ENCODE measurements around the gene EVA1A. TPM values are rescaled to one million over a fixed set of nuclear protein-coding genes. Genes with fewer than 3 reads are reported as not detected.

The EVA1A gene
- total RNA-seq, 2 experiments from 2014 or later, result not detected

DNA sequence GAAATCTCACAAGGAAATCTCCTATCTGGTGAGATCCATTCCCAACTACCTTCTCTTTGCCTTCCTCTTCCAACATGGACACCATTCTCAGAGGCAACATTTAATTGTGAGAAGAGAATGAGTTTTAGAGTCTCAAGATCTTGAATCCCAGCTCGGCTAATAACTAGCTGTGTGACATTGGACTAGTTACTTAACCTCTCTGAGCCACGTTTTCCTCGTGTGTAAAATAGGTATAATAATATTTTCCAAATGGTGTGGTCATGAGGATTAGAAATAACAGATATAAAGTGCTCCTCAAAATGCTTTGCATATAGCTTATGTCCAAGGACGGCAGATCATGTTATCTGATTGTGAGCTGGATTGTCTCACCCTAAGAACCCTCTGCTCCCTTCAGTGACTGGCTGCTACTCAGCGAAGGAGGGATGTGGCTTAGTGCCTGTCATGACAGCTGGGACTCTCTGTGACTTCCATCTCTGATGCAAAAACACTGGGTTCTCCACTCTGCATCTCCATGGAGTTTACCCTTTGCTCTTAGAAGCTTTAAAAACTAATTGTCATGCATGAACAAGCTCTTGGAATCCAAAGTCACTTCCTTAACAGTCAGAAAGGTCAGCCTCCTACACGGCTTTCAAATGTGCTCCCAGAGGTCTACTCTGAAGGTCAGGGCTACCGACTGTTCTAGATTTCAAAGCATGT is 47.4 kb upstream of the EVA1A start:
- Histone ChIP-seq H2AFZ (ENCODE audit: low read length) (no peak overlapping the region), H3K9me2 (ENCODE audit: insufficient read depth, low read length) (no peaks in the 10 kb centered on the region), H3K9me3 (ENCODE audit: low read length) (no peaks in the 10 kb centered on the region), H3K4me3 (ENCODE audit: low read depth, low read length, poor library complexity, severe bottlenecking) (no peak overlapping the region), H3K27ac (ENCODE audit: low read depth, low read length, poor library complexity, severe bottlenecking) (no peak overlapping the region), H3K4me2 (ENCODE audit: low read length) (no peak overlapping the region), H3K79me2 (ENCODE audit: insufficient read depth, low read depth, low read length) (no peaks in the 10 kb centered on the region), H3K4me1 (ENCODE audit: insufficient read depth, low read length, poor library complexity, severe bottlenecking) (no peaks in the 10 kb centered on the region), H3K36me3 (ENCODE audit: insufficient read depth, low read length) (no peaks in the 10 kb centered on the region), H4K20me1 (ENCODE audit: insufficient read depth, low read length) (no peaks in the 10 kb centered on the region)
- CTCF ChIA-PET (ENCODE audit: unreplicated experiment), result interaction anchor here (1.0 kb wide), 1 partner anchor 371 kb away, joined by 4 read pairs; no protein-coding TSS in a partner anchor
- intact Hi-C loops (cut with micrococcal nuclease; ENCODE audit: unreplicated experiment), result loop anchor here (5.0 to 10.0 kb wide), 2 partner anchors 143 to 546 kb away; no protein-coding TSS in a partner anchor
- POLR2A ChIA-PET, result interaction anchor here (0.6 kb wide), 1 partner anchor 587 kb away, joined by 3 read pairs; no protein-coding TSS in a partner anchor
- no peak for DNase-seq (ENCODE audit: low spot score)
- no TSS peak for BruUV-seq (replicated peaks)
- TF ChIP-seq, protein P1, sequence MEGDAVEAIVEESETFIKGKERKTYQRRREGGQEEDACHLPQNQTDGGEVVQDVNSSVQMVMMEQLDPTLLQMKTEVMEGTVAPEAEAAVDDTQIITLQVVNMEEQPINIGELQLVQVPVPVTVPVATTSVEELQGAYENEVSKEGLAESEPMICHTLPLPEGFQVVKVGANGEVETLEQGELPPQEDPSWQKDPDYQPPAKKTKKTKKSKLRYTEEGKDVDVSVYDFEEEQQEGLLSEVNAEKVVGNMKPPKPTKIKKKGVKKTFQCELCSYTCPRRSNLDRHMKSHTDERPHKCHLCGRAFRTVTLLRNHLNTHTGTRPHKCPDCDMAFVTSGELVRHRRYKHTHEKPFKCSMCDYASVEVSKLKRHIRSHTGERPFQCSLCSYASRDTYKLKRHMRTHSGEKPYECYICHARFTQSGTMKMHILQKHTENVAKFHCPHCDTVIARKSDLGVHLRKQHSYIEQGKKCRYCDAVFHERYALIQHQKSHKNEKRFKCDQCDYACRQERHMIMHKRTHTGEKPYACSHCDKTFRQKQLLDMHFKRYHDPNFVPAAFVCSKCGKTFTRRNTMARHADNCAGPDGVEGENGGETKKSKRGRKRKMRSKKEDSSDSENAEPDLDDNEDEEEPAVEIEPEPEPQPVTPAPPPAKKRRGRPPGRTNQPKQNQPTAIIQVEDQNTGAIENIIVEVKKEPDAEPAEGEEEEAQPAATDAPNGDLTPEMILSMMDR (conservative IDR thresholded peaks at IDR 0.05; ENCODE audit: low read length), result no peak
- TF ChIP-seq EZH2phosphoT487 (IDR thresholded peaks at IDR 0.05; ENCODE audit: borderline replicate concordance, low read depth, low read length), result no peak

DNA sequence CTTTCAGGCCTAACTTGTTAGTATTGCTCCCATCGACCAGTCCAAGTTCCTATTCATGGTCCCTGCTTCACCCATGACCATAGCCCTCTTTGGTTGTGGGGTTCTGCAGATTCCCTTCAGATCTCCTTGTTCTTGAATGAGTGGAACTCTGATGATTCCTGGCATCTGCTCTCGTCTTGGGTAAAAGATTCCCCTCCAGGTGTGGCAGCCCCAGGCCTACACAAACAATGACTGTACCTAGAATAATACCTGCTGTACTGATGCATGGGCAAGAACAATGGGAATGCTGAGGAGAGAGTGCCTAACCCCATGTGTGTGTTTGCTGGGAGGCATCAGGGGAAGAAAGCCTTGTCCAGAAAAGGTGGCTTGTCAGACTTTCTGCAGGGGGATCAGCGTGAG is 46.7 kb upstream of the EVA1A start:
- DNase-seq (ENCODE audit: low spot score), result no peak
- CTCF ChIA-PET (ENCODE audit: unreplicated experiment), result no interaction called here
- POLR2A ChIA-PET, result no interaction called here
- Histone ChIP-seq H3K4me2 (ENCODE audit: low read length) (no peak overlapping the region), H2AFZ (ENCODE audit: low read length) (no peak overlapping the region), H3K9me3 (ENCODE audit: low read length) (no peaks in the 10 kb centered on the region), H3K36me3 (ENCODE audit: insufficient read depth, low read length) (no peaks in the 10 kb centered on the region), H3K4me3 (ENCODE audit: low read depth, low read length, poor library complexity, severe bottlenecking) (no peak overlapping the region), H3K27ac (ENCODE audit: low read depth, low read length, poor library complexity, severe bottlenecking) (no peak overlapping the region), H3K9me2 (ENCODE audit: insufficient read depth, low read length) (no peaks in the 10 kb centered on the region), H3K79me2 (ENCODE audit: insufficient read depth, low read depth, low read length) (no peaks in the 10 kb centered on the region), H4K20me1 (ENCODE audit: insufficient read depth, low read length) (no peaks in the 10 kb centered on the region), H3K4me1 (ENCODE audit: insufficient read depth, low read length, poor library complexity, severe bottlenecking) (no peaks in the 10 kb centered on the region)
- BruUV-seq (replicated peaks), result no TSS peak
- intact Hi-C loops (cut with micrococcal nuclease; ENCODE audit: unreplicated experiment), result loop anchor here (5.0 to 10.0 kb wide), 2 partner anchors 143 to 545 kb away; no protein-coding TSS in a partner anchor
- TF ChIP-seq, protein P1 (conservative IDR thresholded peaks at IDR 0.05; ENCODE audit: low read length), result no peak
- TF ChIP-seq EZH2phosphoT487 (IDR thresholded peaks at IDR 0.05; ENCODE audit: borderline replicate concordance, low read depth, low read length), result no peak
